Smooth muscle cell (in vitro differentiated cells): ENCODE results near the gene TSPAN3. TPM values are rescaled to one million over a fixed set of nuclear protein-coding genes. Genes with fewer than 3 reads are reported as not detected.

Source experiments
- DNase-seq: peaks from one replicate; lab custom pipeline; 2025; ENCODE audit not compliant: unreplicated experiment; lab: John Stamatoyannopoulos, UW
- H2AFZ ChIP-seq: fragments of 200-600 bp; sonication (generic); 2 replicates; pipeline ENCODE4 v1.6.0; 2016; ENCODE audit warnings: antibody characterized with exemption, low read depth, mild to moderate bottlenecking
- H3F3A ChIP-seq: fragments of 200-600 bp; sonication (generic); 2 replicates; pipeline ENCODE4 v1.6.0; 2017; ENCODE audit warnings: antibody characterized with exemption, low read depth
- H3K27ac ChIP-seq: fragments of 200-600 bp; sonication (generic); 2 replicates; pipeline ENCODE4 v1.5.1; 2016; ENCODE audit warnings: low read depth, mild to moderate bottlenecking
- H3K27me3 ChIP-seq: fragments of 200-600 bp; sonication (generic); 2 replicates; pipeline ENCODE4 v1.6.1; 2016; ENCODE audit warnings: low read depth, mild to moderate bottlenecking
- H3K36me3 ChIP-seq: fragments of 200-600 bp; sonication (generic); 2 replicates; pipeline ENCODE4 v1.5.1; 2016; ENCODE audit warnings: low read depth
- H3K4me1 ChIP-seq: fragments of 200-600 bp; sonication (generic); 2 replicates; pipeline ENCODE4 v1.5.1; 2016; ENCODE audit warnings: low read depth
- H3K4me2 ChIP-seq: fragments of 200-600 bp; sonication (generic); 2 replicates; pipeline ENCODE4 v1.6.0; 2016; ENCODE audit warnings: mild to moderate bottlenecking
- H3K4me3 ChIP-seq: fragments of 200-600 bp; sonication (generic); 2 replicates; pipeline ENCODE4 v1.5.1; 2016; ENCODE audit warnings: mild to moderate bottlenecking
- H3K79me2 ChIP-seq: fragments of 200-600 bp; sonication (generic); 2 replicates; pipeline ENCODE4 v1.6.0; 2016; ENCODE audit warnings: low read depth, mild to moderate bottlenecking
- H3K9ac ChIP-seq: fragments of 200-600 bp; sonication (generic); 2 replicates; pipeline ENCODE4 v1.6.0; 2016; ENCODE audit warnings: low read depth
- H3K9me3 ChIP-seq: fragments of 200-600 bp; sonication (generic); replicated peaks from 2 replicates; pipeline ENCODE4 v1.5.1; 2016; ENCODE audit warnings: low read depth
- H4K20me1 ChIP-seq: fragments of 200-600 bp; sonication (generic); 2 replicates; pipeline ENCODE4 v1.6.0; 2016; ENCODE audit warnings: low read depth
- CTCF ChIP-seq: fragments of 200-600 bp; sonication (generic); IDR thresholded peaks from 2 replicates; pipeline ENCODE4 v1.5.1; 2017; ENCODE audit warnings: borderline replicate concordance, mild to moderate bottlenecking, antibody characterized with exemption; ENCODE audit not compliant: insufficient read depth, poor library complexity, severe bottlenecking
- WGBS: methylation state at CpG from one replicate; pipeline ENCODE4 v1.1.7; 2016; ENCODE audit warnings: low lambda C conversion rate; 5-methylcytosine and 5-hydroxymethylcytosine counted together
- polyA plus RNA-seq: library from polyadenylated mRNA; unstranded; fragments of >200 nt; fragmentation: Nextera tagmentation; extraction: Ambion mirVana; gene quantifications from 2 replicates; pipeline ENCODE4 v1.2.1, GENCODE V29; 2016
- total RNA-seq: library from RNA; depleted of rRNA; stranded (reverse); fragments of >200 nt; gene quantifications from 2 replicates; pipeline ENCODE4 v1.2.3, GENCODE V29; 2014

Gene TSPAN3
- total and polyA plus RNA-seq, 2 experiments from 2014 or later, result 257 to 276 TPM

GRCh38 chr15:76999996-77000395, 70.9 kb downstream of the TSPAN3 start:
- 77% methylated on average over 2 of the region's 2 CpGs for WGBS

DNA sequence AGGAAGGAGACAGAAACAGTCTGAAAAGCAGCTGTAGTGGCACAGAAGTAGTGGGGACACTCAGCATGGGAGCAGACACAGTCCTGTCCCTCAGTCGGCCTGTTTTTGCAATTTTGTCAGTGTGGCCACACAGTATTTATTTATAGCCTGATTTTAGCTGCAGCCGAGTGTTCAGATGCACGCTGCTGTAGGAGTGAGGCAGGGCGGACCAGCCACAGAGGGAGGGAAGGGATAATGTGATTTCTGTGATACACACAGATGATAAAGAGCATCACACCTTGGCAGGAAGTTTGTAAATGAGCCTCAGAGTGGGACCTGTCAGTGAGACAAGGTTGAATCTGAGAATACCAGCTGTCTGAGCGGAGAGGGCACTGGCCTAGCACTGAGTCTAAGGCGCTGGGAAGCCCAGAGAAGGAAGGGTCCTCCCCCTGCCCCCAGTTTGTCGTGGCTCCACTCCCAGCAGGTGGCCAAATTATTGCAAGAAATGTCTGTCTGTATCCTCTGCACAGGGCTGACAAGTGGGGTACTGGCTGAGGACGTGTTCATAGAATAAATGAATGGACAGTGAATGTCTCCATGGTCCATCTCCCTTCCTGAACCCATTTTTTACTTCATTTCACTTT, 72.1 kb downstream of the TSPAN3 start:
- H3K9ac ChIP-seq, result no peak overlapping the region
- H3K4me2 ChIP-seq, result no peak overlapping the region
- H3K4me1 ChIP-seq, result no peaks in the 10 kb centered on the region
- no peaks in the 10 kb centered on the region for H4K20me1 ChIP-seq
- H2AFZ ChIP-seq, result no peak overlapping the region
- H3F3A ChIP-seq, result no peaks in the 10 kb centered on the region
- H3K27ac ChIP-seq, result no peak overlapping the region
- WGBS, result 81% methylated on average over 8 of the region's 8 CpGs
- H3K9me3 ChIP-seq, result no peaks in the 10 kb centered on the region
- H3K36me3 ChIP-seq, result no peaks in the 10 kb centered on the region
- DNase-seq, result no peak
- no peak overlapping the region for H3K4me3 ChIP-seq
- TF ChIP-seq CTCF, result no peak
- no peaks in the 10 kb centered on the region for H3K79me2 ChIP-seq
- no peaks in the 10 kb centered on the region for H3K27me3 ChIP-seq

More at GRCh38 chr15:76999996-77000395, 70.9 kb downstream of the TSPAN3 start:
- Histone ChIP-seq H4K20me1 (no peaks in the 10 kb centered on the region), H3F3A (no peaks in the 10 kb centered on the region), H3K79me2 (no peaks in the 10 kb centered on the region), H3K4me1 (no peaks in the 10 kb centered on the region), H3K27ac (no peak overlapping the region), H2AFZ (no peak overlapping the region), H3K27me3 (no peaks in the 10 kb centered on the region), H3K4me2 (no peak overlapping the region), H3K9me3 (no peaks in the 10 kb centered on the region), H3K4me3 (no peak overlapping the region), H3K9ac (no peak overlapping the region), H3K36me3 (no peaks in the 10 kb centered on the region)
- TF ChIP-seq CTCF, result no peak
- DNase-seq, result no peak

DNA sequence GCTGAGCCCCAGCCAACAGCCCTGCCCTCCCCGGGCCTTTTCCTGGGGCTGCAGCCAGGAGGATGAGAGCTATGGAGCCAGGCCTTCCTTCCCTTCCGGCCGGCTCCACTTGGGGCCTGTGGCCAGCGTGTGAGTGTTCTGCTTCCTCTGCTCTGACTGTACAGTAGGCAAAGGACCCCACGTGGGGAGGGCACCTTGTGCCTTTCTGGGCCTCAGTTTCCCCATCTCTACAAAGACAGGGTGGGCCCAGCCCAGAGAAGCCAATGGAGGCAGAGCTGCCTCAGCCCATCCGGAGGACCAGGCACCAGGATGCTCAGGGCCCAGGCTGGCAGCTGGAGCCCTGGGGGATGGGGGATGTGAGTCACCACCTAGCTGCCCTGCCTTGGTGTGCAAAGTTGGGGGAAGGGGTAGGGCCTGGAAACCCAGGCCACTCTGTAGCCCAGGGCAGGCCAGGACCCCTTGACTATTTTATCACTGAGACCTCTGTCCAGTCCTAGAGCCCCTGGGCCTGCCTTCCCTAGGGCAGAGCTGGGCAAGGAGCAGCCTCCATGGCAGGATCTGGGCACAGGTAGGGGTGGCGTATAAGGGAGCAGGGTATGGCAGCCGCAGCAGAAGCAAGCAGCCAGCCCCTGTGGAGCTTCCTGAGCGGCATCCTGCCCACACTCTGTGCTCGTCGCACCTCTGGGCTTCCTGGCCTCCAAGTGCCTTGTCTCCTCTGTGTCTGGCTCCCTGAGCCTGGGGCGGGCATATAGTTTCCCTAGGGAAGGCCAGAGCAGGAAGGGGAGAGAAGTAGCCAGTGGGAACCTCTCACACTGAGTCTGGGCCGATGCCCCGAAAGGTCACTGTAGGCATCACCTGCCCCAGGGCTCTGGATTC, 74.1 kb downstream of the TSPAN3 start:
- Histone ChIP-seq H3K9me3 (no peaks in the 10 kb centered on the region), H3K4me1 (no peaks in the 10 kb centered on the region), H2AFZ (no peak overlapping the region), H3K9ac (no peak overlapping the region), H3K27ac (no peak overlapping the region), H3F3A (no peaks in the 10 kb centered on the region), H4K20me1 (no peaks in the 10 kb centered on the region), H3K4me2 (no peak overlapping the region), H3K79me2 (no peaks in the 10 kb centered on the region), H3K4me3 (no peak overlapping the region), H3K27me3 (no peaks in the 10 kb centered on the region), H3K36me3 (no peaks in the 10 kb centered on the region)
- no peak for DNase-seq
- 90% methylated on average over 14 of the region's 14 CpGs for WGBS
- no peak for TF ChIP-seq CTCF
